Measurements from ENCODE around the gene TARDBP. TPM values are rescaled to one million over a fixed set of nuclear protein-coding genes. Genes with fewer than 3 reads are reported as not detected.

TARDBP gene
- polyA plus RNA-seq, 1 donor from 2014 or later, result 129 TPM

DNA sequence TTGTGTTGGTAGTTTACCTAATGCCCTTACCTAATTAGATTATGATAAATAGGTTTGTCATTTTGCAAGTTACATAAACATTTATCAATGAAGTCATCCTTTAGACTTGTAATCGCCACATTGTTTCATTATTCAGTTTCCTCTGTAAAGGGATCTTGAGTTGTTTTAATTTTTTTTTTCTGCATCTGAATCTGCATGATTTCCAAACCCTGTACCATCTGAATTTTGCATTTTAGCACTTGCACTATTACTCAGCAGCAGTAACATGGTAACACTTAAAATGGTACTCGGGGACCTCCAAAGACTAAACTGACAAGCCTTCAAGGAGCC, 12.4 kb downstream of the TARDBP start:
- no peak overlapping the region for H3K27ac ChIP-seq (ENCODE audit: low read length)
- H3K9ac ChIP-seq (ENCODE audit: low read length), result no peak overlapping the region
- TF ChIP-seq EP300 (conservative IDR thresholded peaks at IDR 0.05; ENCODE audit: poor library complexity, severe bottlenecking), result no peak
- TF ChIP-seq SMC3 (conservative IDR thresholded peaks at IDR 0.05; ENCODE audit: poor library complexity), result no peak
- TF ChIP-seq, protein P1, sequence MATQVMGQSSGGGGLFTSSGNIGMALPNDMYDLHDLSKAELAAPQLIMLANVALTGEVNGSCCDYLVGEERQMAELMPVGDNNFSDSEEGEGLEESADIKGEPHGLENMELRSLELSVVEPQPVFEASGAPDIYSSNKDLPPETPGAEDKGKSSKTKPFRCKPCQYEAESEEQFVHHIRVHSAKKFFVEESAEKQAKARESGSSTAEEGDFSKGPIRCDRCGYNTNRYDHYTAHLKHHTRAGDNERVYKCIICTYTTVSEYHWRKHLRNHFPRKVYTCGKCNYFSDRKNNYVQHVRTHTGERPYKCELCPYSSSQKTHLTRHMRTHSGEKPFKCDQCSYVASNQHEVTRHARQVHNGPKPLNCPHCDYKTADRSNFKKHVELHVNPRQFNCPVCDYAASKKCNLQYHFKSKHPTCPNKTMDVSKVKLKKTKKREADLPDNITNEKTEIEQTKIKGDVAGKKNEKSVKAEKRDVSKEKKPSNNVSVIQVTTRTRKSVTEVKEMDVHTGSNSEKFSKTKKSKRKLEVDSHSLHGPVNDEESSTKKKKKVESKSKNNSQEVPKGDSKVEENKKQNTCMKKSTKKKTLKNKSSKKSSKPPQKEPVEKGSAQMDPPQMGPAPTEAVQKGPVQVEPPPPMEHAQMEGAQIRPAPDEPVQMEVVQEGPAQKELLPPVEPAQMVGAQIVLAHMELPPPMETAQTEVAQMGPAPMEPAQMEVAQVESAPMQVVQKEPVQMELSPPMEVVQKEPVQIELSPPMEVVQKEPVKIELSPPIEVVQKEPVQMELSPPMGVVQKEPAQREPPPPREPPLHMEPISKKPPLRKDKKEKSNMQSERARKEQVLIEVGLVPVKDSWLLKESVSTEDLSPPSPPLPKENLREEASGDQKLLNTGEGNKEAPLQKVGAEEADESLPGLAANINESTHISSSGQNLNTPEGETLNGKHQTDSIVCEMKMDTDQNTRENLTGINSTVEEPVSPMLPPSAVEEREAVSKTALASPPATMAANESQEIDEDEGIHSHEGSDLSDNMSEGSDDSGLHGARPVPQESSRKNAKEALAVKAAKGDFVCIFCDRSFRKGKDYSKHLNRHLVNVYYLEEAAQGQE (IDR thresholded peaks at IDR 0.05; ENCODE audit: borderline replicate concordance), result no peak
- no peak for TF ChIP-seq TAF1 (IDR thresholded peaks at IDR 0.05; ENCODE audit: low read depth)
- no peak for TF ChIP-seq RAD21 (conservative IDR thresholded peaks at IDR 0.05)
- TF ChIP-seq, protein P2, sequence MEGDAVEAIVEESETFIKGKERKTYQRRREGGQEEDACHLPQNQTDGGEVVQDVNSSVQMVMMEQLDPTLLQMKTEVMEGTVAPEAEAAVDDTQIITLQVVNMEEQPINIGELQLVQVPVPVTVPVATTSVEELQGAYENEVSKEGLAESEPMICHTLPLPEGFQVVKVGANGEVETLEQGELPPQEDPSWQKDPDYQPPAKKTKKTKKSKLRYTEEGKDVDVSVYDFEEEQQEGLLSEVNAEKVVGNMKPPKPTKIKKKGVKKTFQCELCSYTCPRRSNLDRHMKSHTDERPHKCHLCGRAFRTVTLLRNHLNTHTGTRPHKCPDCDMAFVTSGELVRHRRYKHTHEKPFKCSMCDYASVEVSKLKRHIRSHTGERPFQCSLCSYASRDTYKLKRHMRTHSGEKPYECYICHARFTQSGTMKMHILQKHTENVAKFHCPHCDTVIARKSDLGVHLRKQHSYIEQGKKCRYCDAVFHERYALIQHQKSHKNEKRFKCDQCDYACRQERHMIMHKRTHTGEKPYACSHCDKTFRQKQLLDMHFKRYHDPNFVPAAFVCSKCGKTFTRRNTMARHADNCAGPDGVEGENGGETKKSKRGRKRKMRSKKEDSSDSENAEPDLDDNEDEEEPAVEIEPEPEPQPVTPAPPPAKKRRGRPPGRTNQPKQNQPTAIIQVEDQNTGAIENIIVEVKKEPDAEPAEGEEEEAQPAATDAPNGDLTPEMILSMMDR (IDR thresholded peaks at IDR 0.05; ENCODE audit: poor library complexity, severe bottlenecking), result no peak
- no peak for TF ChIP-seq EZH2 (IDR thresholded peaks at IDR 0.05; ENCODE audit: borderline replicate concordance, insufficient read depth, low read length, poor library complexity, severe bottlenecking)
- TF ChIP-seq POLR2AphosphoS5 (IDR thresholded peaks at IDR 0.05), result no peak
- TF ChIP-seq MXI1 (conservative IDR thresholded peaks at IDR 0.05; ENCODE audit: poor library complexity, severe bottlenecking), result no peak
- no peak overlapping the region for H2AFZ ChIP-seq (ENCODE audit: low read depth, low read length)
- H3K36me3 ChIP-seq (ENCODE audit: insufficient read depth, low read length), result peaks cover 14% of the 10 kb centered on the region
- no peaks in the 10 kb centered on the region for H3K79me2 ChIP-seq (replicated peaks; ENCODE audit: insufficient read depth, low read length)
- no peak overlapping the region for H3K4me2 ChIP-seq (ENCODE audit: low read length)
- H4K20me1 ChIP-seq (ENCODE audit: insufficient read depth), result peaks cover 5% of the 10 kb centered on the region
- H3K27me3 ChIP-seq (ENCODE audit: insufficient read depth, low read depth, low read length), result no peaks in the 10 kb centered on the region
- H3F3A ChIP-seq (ENCODE audit: insufficient read depth, low read length, poor library complexity, severe bottlenecking), result no peaks in the 10 kb centered on the region
- no peaks in the 10 kb centered on the region for H3K9me2 ChIP-seq (ENCODE audit: insufficient read depth, low read length)
- H3K9me3 ChIP-seq (ENCODE audit: low read length), result no peaks in the 10 kb centered on the region
- H3K4me3 ChIP-seq (ENCODE audit: low read length), result no peak overlapping the region

DNA sequence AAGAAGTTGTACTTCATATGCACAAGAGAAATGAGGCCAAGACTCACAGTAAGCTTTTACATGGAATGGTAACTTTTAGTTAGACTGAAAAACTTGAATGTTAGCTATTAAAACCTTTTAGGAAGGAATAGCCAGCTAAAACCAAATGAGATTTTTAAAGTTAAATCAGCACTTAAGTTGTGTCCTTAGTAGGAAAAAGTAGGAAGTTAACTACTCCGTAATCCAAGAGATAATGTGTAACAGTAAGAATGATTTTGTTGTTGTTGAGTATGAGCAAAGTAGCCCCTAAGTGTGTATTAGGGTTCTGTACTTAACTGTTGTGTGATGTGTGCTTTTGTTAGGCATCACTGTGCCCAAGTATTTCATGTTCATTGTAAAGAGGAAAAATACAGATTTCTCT, 13.2 kb downstream of the TARDBP start:
- Histone ChIP-seq H3K4me3 (ENCODE audit: low read length) (no peak overlapping the region), H3K79me2 (replicated peaks; ENCODE audit: insufficient read depth, low read length) (no peaks in the 10 kb centered on the region), H3K27me3 (ENCODE audit: insufficient read depth, low read depth, low read length) (no peaks in the 10 kb centered on the region), H3K36me3 (ENCODE audit: insufficient read depth, low read length) (peaks cover 14% of the 10 kb centered on the region), H3K9ac (ENCODE audit: low read length) (no peak overlapping the region), H3K27ac (ENCODE audit: low read length) (no peak overlapping the region), H3K9me3 (ENCODE audit: low read length) (no peaks in the 10 kb centered on the region), H3K4me2 (ENCODE audit: low read length) (no peak overlapping the region), H3K9me2 (ENCODE audit: insufficient read depth, low read length) (no peaks in the 10 kb centered on the region), H2AFZ (ENCODE audit: low read depth, low read length) (no peak overlapping the region), H3F3A (ENCODE audit: insufficient read depth, low read length, poor library complexity, severe bottlenecking) (no peaks in the 10 kb centered on the region), H4K20me1 (ENCODE audit: insufficient read depth) (peaks cover 5% of the 10 kb centered on the region)
- TF ChIP-seq POLR2AphosphoS5 (IDR thresholded peaks at IDR 0.05), result no peak
- no peak for TF ChIP-seq RAD21 (conservative IDR thresholded peaks at IDR 0.05)
- no peak for TF ChIP-seq EP300 (conservative IDR thresholded peaks at IDR 0.05; ENCODE audit: poor library complexity, severe bottlenecking)
- no peak for TF ChIP-seq EZH2 (IDR thresholded peaks at IDR 0.05; ENCODE audit: borderline replicate concordance, insufficient read depth, low read length, poor library complexity, severe bottlenecking)
- TF ChIP-seq, protein P1 (IDR thresholded peaks at IDR 0.05; ENCODE audit: borderline replicate concordance), result no peak
- TF ChIP-seq SMC3 (conservative IDR thresholded peaks at IDR 0.05; ENCODE audit: poor library complexity), result no peak

Data from neural cell (in vitro differentiated cells).